ENCODE data around the gene RNASE11. TPM values are rescaled to one million over a fixed set of nuclear protein-coding genes. Genes with fewer than 3 reads are reported as not detected.

RNASE11 gene
- total and polyA plus RNA-seq, 4 donors, result not detected

GRCh38 chr14:20591235-20591634 lies 3.4 kb upstream of the RNASE11 start, which contains the start of gene RNASE12:
Gene RNASE12, minus strand, starts transcription at chr14:20591376. Its CDS starts 653 bp downstream, at chr14:20590723.
- Histone ChIP-seq H3K9me3 (ENCODE audit: control insufficient read depth in 4 of 4, low read length in 3 of 4) (no peaks in the 10 kb centered on the region), H3K27ac (ENCODE audit: low read depth in 1 of 2, low read length in 2 of 2) (no peak within 1 kb of the TSS), H3K4me1 (ENCODE audit: control insufficient read depth in 4 of 4, insufficient read depth in 4 of 4, low read length in 3 of 4) (no peaks in the 10 kb centered on the region), H3K4me3 (ENCODE audit: low read depth in 1 of 3, low read length in 3 of 3) (no peak within 1 kb of the TSS), H3K36me3 (ENCODE audit: control insufficient read depth in 4 of 4, insufficient read depth in 3 of 4, low read depth in 1 of 4, low read length in 3 of 4) (no peaks in the 10 kb centered on the region), H3K9ac (ENCODE audit: low read depth in 1 of 2, low read length in 2 of 2) (no peak within 1 kb of the TSS), H3K27me3 (ENCODE audit: control insufficient read depth in 4 of 4, insufficient read depth in 4 of 4, low read length in 3 of 4) (peaks cover 0 to 3% (median 0%) of the 10 kb centered on the region in 4 donors)
- no peak for DNase-seq (ENCODE audit: low spot score)
- TF ChIP-seq ATF3 (IDR thresholded peaks at IDR 0.05) (no peak), REST (IDR thresholded peaks at IDR 0.05) (no peak), SP1 (IDR thresholded peaks at IDR 0.05) (no peak), YY1 (IDR thresholded peaks at IDR 0.05) (no peak), ZBTB33 (IDR thresholded peaks at IDR 0.05) (no peak), NR2F2 (IDR thresholded peaks at IDR 0.05) (no peak)
- WGBS, result 82% methylated on average over 4 of the region's 4 CpGs

GRCh38 chr14:20583908-20584307 lies 3.9 kb downstream of the RNASE11 start:
- H3K9me3 ChIP-seq (ENCODE audit: control insufficient read depth in 4 of 4, low read length in 3 of 4), result no peaks in the 10 kb centered on the region
- no peak overlapping the region for H3K9ac ChIP-seq (ENCODE audit: low read depth in 1 of 2, low read length in 2 of 2)
- DNase-seq (ENCODE audit: low spot score), result no peak
- 59% methylated on average over 5 of the region's 5 CpGs for WGBS
- TF ChIP-seq RXRA (IDR thresholded peaks at IDR 0.05) (no peak), HNF4G (IDR thresholded peaks at IDR 0.05) (no peak), YY1 (IDR thresholded peaks at IDR 0.05) (no peak), ATF3 (IDR thresholded peaks at IDR 0.05) (no peak), NR2F2 (IDR thresholded peaks at IDR 0.05) (no peak), HNF4A (conservative IDR thresholded peaks at IDR 0.05) (no peak), GABPA (IDR thresholded peaks at IDR 0.05 in 1 of 2, conservative IDR thresholded peaks at IDR 0.05 in 1 of 2) (no peak), CTCF (IDR thresholded peaks at IDR 0.05; ENCODE audit: low read depth, low read length, missing input control) (no peak), RAD21 (IDR thresholded peaks at IDR 0.05) (no peak), REST (IDR thresholded peaks at IDR 0.05) (no peak), FOXA1 (IDR thresholded peaks at IDR 0.05) (no peak), JUND (IDR thresholded peaks at IDR 0.05) (no peak)
- H3K36me3 ChIP-seq (ENCODE audit: control insufficient read depth in 4 of 4, insufficient read depth in 3 of 4, low read depth in 1 of 4, low read length in 3 of 4), result no peaks in the 10 kb centered on the region
- H3K4me1 ChIP-seq (ENCODE audit: control insufficient read depth in 4 of 4, insufficient read depth in 4 of 4, low read length in 3 of 4), result no peaks in the 10 kb centered on the region
- no peaks in the 10 kb centered on the region for H3K27me3 ChIP-seq (ENCODE audit: control insufficient read depth in 4 of 4, insufficient read depth in 4 of 4, low read length in 3 of 4)
- no peak overlapping the region for H3K27ac ChIP-seq (ENCODE audit: low read depth in 1 of 2, low read length in 2 of 2)
- H3K4me3 ChIP-seq (ENCODE audit: low read depth in 1 of 3, low read length in 3 of 3), result no peak overlapping the region

Data from liver (tissue), 9 donors.